GM12801 (cell line): ENCODE measurements around the gene B3GNT7.

Experiments
- TF ChIP-seq, protein P1 (sequence below): IDR thresholded peaks from one replicate; pipeline ENCODE4 v1.5.1; 2011; ENCODE audit warnings: control low read depth; ENCODE audit not compliant: insufficient read length; ENCODE audit errors: extremely low read depth

The B3GNT7 gene

DNA sequence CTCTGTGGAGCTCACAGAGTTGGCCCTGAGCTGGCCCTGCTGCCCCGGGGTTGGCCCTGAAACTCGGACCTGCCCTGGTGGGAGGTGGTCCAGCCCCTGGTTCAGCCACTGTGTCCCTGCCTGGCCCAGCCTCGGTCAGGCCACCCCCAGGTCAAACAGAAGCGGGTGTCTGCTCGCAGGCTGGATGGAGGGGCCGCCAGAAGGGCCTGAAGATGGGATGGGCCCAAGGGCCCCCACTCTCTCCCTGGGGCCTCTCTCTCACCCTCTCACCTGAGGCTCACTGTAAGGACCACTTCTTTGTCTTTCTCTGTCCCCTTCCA is 25.1 kb upstream of the B3GNT7 start:
- TF ChIP-seq, protein P1, sequence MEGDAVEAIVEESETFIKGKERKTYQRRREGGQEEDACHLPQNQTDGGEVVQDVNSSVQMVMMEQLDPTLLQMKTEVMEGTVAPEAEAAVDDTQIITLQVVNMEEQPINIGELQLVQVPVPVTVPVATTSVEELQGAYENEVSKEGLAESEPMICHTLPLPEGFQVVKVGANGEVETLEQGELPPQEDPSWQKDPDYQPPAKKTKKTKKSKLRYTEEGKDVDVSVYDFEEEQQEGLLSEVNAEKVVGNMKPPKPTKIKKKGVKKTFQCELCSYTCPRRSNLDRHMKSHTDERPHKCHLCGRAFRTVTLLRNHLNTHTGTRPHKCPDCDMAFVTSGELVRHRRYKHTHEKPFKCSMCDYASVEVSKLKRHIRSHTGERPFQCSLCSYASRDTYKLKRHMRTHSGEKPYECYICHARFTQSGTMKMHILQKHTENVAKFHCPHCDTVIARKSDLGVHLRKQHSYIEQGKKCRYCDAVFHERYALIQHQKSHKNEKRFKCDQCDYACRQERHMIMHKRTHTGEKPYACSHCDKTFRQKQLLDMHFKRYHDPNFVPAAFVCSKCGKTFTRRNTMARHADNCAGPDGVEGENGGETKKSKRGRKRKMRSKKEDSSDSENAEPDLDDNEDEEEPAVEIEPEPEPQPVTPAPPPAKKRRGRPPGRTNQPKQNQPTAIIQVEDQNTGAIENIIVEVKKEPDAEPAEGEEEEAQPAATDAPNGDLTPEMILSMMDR: no peak

DNA sequence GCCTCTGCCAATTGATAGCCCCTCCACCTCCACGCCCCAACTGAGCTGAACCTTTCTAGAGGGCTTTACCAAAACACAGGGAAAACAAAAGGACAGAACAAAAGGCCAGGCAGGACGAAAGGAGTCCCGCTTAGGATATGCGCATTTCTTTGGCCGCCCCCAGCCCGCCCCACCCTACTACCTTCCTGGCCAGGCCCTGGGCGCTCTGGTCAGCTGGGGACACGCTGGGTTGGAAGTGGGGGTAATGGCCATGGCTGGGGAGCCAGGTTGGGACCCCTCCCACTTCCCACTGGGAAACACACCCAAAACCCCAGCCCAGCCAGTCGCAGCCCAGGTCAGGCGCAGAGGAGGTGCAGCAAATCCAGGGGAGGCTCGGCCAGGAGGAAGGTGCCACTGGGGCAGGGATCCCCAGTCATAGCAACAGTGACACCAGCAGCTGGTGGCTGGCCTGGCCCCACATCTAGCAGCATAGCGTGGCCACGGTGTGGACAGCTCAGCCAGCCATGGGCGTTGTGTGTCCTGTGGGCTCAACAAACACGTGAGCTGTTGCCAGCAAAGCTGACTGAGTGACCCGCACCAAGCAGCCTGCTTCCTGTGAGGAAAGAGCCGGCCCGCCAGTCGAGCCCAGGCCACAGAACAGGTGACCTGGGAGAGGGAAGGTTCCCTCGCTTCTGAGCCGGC is 24.6 kb upstream of the B3GNT7 start:
- TF ChIP-seq, protein P1: no peak

DNA sequence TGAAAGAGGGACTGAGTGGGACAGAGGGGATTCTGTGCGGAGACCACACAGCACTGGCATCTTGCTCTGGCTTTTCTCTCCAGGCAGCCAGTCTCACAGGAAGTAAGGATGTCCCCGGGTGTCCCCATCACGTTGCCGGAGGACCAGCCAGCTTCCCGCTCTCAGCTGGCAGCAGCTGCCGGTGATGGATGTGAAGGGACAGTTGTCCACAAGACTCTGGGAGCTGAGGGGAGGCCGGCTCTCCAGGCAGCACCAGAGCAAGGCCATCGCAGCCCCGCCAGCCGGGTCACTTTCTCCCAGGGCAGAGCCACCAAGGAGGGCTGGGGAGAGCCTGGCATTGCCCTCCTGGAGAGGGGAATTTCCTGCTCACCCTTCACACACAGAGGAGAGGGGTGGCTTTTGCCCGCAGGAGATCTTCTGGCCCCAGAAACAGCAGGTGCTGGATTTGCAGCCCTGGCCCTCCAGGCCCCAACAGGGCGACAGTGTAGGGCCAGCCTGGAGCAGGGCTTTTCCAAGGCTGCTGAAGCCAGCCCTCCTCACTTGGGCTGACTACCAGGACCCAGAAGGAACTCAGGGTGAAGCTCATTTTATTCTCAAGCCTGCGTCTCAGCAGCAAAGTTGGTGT is 24.0 kb upstream of the B3GNT7 start:
- TF ChIP-seq, protein P1: no peak

DNA sequence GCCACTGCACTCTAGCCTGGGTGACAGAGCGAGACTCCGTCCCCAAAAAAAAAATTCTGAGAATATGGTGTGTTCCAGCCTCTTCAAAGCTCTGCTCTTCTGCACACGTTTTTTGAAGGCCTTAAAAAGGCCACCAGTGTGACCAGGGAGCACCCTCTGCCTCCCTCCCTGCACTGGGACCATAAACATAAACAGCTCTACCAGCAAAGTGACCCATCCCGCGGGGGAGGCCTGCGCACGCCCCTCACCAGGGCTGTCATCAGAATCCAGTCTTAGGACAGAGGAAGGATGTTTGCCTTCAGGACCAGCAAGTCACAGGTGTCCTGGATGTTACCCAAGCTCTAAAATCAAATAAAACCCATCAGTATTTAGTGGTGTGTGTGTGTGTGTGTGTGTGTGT is 23.2 kb upstream of the B3GNT7 start:
- TF ChIP-seq, protein P1: no peak

DNA sequence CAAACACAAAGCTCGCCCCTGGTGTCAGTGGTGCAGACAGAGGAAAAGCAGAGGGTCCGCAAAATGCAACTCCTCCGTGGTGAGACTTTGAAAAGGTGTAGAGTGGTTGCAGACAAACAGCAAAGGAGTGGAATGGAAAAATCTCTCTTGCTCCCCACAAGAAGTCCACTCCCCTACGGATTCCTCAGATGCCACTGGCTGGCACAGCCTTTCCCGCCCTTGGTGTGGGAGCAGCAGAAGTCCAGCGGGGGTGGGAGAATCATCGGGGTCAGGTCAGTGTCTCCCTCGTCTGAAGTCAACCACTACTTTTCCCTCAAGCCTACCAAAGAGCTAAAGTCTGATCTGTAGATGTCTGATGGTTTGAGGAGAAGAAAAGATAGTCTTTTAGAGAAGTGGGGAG is 22.3 kb upstream of the B3GNT7 start:
- TF ChIP-seq, protein P1: no peak

DNA sequence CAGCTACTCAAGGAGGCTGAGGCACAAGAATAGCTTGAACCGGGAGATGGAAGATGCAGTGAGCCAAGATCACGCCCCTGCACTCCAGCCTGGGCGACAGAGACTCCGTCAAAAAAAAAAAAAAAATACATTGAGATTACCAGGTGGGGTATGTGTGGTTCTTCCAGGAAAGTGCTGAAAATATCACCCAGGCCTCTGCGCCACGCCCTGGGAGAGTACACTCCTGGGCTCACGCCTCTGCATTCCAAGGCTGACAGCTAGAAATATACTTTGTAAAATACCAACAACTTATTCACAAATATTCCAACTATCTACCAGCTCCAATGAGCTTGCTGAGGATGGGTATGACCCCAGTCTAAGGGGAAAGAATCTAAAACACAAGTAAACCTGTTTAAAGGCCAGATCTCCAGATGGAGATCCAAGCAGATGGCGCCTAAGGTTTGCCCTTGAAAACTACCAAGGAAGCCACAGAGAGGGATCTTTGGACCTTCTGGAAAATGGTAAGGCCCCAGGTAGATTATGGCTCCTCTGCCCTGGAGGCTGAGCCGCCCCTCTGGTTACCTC is 21.6 kb upstream of the B3GNT7 start:
- TF ChIP-seq, protein P1: no peak

DNA sequence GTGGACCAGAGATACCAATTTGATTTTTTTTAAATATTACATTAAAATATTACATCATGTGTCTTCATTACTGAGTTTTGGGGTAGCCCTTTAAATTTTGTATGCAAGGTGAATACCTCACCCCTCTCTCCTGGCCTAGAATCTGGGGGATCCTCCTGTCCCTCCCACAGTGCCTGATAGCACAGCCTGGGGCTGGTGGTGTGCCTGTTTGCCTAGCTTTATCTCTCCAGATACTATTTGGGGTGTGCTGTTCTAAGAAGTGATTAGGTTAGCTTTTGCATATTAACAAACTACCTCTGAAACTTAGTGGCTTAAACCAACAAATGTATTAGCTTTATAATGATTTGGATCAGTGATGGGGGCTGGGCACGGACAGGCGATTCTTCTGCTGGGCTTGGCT is 20.7 kb upstream of the B3GNT7 start:
- TF ChIP-seq, protein P1: no peak
